ENCODE results near the gene ZNF471. TPM values are rescaled to one million over a fixed set of nuclear protein-coding genes. Genes with fewer than 3 reads are reported as not detected.
A peak's percentile ranks its signal among the peaks of the same experiment; 100 is the strongest.

The ZNF471 gene
- under 1 TPM; 0.23 to 0.40 (median 0.33) TPM for total RNA-seq

DNA sequence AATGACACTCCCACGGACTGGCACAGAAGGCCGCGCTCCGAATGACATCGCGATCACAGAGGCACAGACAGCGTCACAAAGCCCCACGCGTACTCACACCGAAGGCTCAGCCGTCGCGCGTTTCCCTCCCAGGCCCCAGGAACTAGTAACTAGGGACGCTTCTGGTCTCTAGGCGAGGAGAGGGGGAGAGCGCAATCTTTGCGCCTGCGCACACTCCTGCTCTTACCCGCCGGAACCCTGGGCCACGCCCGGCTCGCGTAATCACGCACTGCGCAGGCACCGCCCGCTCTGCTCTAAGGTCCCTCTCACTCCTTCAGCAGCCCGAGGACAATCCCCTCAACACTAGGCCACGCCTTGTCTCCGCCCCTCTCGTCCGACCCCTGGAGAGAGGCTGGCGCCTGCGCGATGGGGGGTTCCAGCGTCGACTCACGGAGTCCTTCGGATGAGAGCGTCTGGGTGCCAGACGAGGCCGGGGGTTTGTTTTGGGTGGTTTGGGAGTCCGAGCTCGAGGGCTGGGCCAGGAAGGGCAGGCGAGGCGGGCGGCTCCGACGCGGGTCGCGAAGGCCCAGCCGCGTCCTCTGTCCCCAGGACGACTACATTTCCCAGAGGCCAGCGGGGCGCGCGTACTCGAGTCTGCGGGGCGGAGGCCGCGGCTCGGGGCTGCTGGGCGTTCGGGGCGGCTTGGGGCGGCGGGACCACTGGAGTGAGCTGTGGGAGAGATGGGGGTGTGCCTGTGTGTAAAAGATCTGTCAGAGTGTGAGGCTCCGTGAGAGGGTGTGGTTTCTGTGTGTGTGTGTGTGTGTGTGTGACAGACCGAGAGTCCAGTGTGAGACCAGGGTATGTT lies at the start of gene ZNF471:
Gene ZNF471 (plus strand): TSS at position 410 of the 844 bp plus-strand sequence. CDS start 3,717 bp downstream, outside the sequence.
- H3K4me3 Mint-ChIP-seq = no peak within 1 kb of the TSS
- H3K4me1 Mint-ChIP-seq (ENCODE audit: low read depth) = peaks cover 8% of the 10 kb centered on the region

GRCh38 chr19:56474308-56474707 lies 33.3 kb upstream of the ZNF471 start:
- DNase-seq (no peak), ATAC-seq (no peak)
- no peak overlapping the region for H3K4me3 Mint-ChIP-seq
- H3K27me3 Mint-ChIP-seq (ENCODE audit: low read depth) = peaks cover 32% of the 10 kb centered on the region
- H3K9me3 Mint-ChIP-seq = peaks cover 58% of the 10 kb centered on the region
- peaks cover 11% of the 10 kb centered on the region for H3K36me3 Mint-ChIP-seq (ENCODE audit: insufficient read depth)
- H3K4me1 Mint-ChIP-seq (ENCODE audit: low read depth) = peaks cover 15% of the 10 kb centered on the region

More for the DNA sequence above, at the start of gene ZNF471:
- peaks cover 8% of the 10 kb centered on the region for H3K27me3 Mint-ChIP-seq (ENCODE audit: low read depth)
- H3K36me3 Mint-ChIP-seq (ENCODE audit: insufficient read depth) = peaks cover 3% of the 10 kb centered on the region
- DNase-seq = peak; percentile 79
- peak; percentile 99 to 100 for ATAC-seq
- peaks cover 17% of the 10 kb centered on the region for H3K9me3 Mint-ChIP-seq

- peaks cover 59% of the 10 kb centered on the region for H3K9me3 Mint-ChIP-seq
- H3K4me3 Mint-ChIP-seq = no peak overlapping the region
- DNase-seq = no peak
- ATAC-seq = no peak
- peaks cover 11% of the 10 kb centered on the region for H3K36me3 Mint-ChIP-seq (ENCODE audit: insufficient read depth)
- peaks cover 15% of the 10 kb centered on the region for H3K4me1 Mint-ChIP-seq (ENCODE audit: low read depth)
- peaks cover 33% of the 10 kb centered on the region for H3K27me3 Mint-ChIP-seq (ENCODE audit: low read depth)
These were observed 31.6 kb upstream of the ZNF471 start for GRCh38 chr19:56476093-56476492.

- H3K4me1 Mint-ChIP-seq (ENCODE audit: low read depth) = peaks cover 15% of the 10 kb centered on the region
- H3K4me3 Mint-ChIP-seq = peak within 1 kb of the TSS; percentile 85
- H3K27me3 Mint-ChIP-seq (ENCODE audit: low read depth) = peaks cover 33% of the 10 kb centered on the region
- H3K36me3 Mint-ChIP-seq (ENCODE audit: insufficient read depth) = peaks cover 11% of the 10 kb centered on the region
- DNase-seq (peak; percentile 23), ATAC-seq (peak; percentile 57 to 65)
- peaks cover 59% of the 10 kb centered on the region for H3K9me3 Mint-ChIP-seq
These were observed 30.8 kb upstream of the ZNF471 start, which contains the start of gene ZNF667 for GRCh38 chr19:56476651-56477428. Gene ZNF667, minus strand, starts transcription at chr19:56477345. Its CDS starts 14,975 bp downstream, at chr19:56462370.

DNA sequence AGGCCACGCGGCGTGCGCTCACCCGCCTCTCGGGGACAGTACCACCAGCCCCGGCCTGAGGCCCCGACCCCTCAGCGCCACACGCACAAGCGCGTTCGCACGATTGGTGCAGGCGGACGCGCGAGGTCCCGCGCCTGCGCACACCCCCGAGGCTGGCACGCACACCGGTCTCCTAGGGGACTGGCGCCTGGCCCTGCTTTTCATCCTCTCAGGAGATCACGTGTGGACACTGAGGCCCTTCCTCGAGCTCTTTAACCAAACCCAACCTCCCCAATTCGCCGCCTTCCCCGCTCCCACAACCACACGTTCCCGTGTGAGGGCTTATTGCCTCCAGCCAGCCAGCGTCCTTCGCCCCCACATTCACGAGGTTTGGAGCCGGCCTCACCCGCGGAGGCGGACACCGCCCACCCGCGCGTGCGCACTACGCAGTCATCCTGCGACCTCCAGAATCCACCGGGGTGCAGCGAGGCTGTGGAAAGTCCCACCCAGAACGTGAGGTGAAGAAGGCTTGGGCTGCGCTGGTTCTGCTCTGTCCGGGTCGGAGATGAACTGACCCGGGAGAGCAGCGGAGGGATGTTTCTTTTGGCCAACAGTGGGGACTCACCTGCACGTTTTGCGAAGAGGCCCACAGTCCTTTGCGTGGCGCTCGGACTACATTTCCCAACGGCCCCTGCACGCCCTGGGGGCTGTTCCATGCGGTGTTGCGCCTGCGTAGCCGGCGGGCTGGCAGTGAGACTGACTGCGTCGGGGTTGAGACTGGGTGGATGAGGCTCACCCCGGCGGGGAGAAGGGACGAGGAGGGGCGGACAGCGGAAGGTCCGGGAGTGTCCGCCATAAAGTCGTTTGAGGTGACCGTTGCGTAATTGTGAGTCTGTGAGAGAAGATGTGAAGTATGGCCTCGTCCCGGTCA lies 30.0 kb upstream of the ZNF471 start:
- DNase-seq (peak; percentile 49), ATAC-seq (peak; percentile 78 to 85)
- H3K4me3 Mint-ChIP-seq = peak overlapping the region; percentile 85
- peaks cover 11% of the 10 kb centered on the region for H3K36me3 Mint-ChIP-seq (ENCODE audit: insufficient read depth)
- peaks cover 15% of the 10 kb centered on the region for H3K4me1 Mint-ChIP-seq (ENCODE audit: low read depth)
- peaks cover 51% of the 10 kb centered on the region for H3K9me3 Mint-ChIP-seq
- peaks cover 33% of the 10 kb centered on the region for H3K27me3 Mint-ChIP-seq (ENCODE audit: low read depth)

GRCh38 chr19:56491399-56491798 lies 16.3 kb upstream of the ZNF471 start:
- Mint-ChIP-seq H3K4me3 (no peak overlapping the region), H3K9me3 (peaks cover 40% of the 10 kb centered on the region), H3K27me3 (ENCODE audit: low read depth) (no peaks in the 10 kb centered on the region), H3K36me3 (ENCODE audit: insufficient read depth) (peaks cover 1% of the 10 kb centered on the region), H3K4me1 (ENCODE audit: low read depth) (no peaks in the 10 kb centered on the region)
- no peak for DNase-seq
- ATAC-seq = no peak

GRCh38 chr19:56504581-56504980 lies 3.1 kb upstream of the ZNF471 start:
- no peak for ATAC-seq
- Mint-ChIP-seq H3K4me1 (ENCODE audit: low read depth) (peaks cover 8% of the 10 kb centered on the region), H3K36me3 (ENCODE audit: insufficient read depth) (peaks cover 6% of the 10 kb centered on the region), H3K27me3 (ENCODE audit: low read depth) (peaks cover 8% of the 10 kb centered on the region), H3K9me3 (peaks cover 40% of the 10 kb centered on the region), H3K4me3 (no peak overlapping the region)
- DNase-seq = no peak

- H3K27me3 Mint-ChIP-seq (ENCODE audit: low read depth) = peaks cover 6% of the 10 kb centered on the region
- H3K36me3 Mint-ChIP-seq (ENCODE audit: insufficient read depth) = peaks cover 6% of the 10 kb centered on the region
- peaks cover 8% of the 10 kb centered on the region for H3K4me1 Mint-ChIP-seq (ENCODE audit: low read depth)
- H3K9me3 Mint-ChIP-seq = peaks cover 17% of the 10 kb centered on the region
- ATAC-seq = no peak
- H3K4me3 Mint-ChIP-seq = no peak overlapping the region
- no peak for DNase-seq
These were observed 679 bp downstream of the ZNF471 start for GRCh38 chr19:56508290-56508778.

- ATAC-seq = no peak
- peaks cover 5% of the 10 kb centered on the region for H3K36me3 Mint-ChIP-seq (ENCODE audit: insufficient read depth)
- peaks cover 68% of the 10 kb centered on the region for H3K9me3 Mint-ChIP-seq
- H3K4me1 Mint-ChIP-seq (ENCODE audit: low read depth) = no peaks in the 10 kb centered on the region
- no peak overlapping the region for H3K4me3 Mint-ChIP-seq
- H3K27me3 Mint-ChIP-seq (ENCODE audit: low read depth) = no peaks in the 10 kb centered on the region
- no peak for DNase-seq
These were observed 17.7 kb downstream of the ZNF471 start for GRCh38 chr19:56525214-56525860.

- ATAC-seq (no peak), DNase-seq (no peak)
- H3K36me3 Mint-ChIP-seq (ENCODE audit: insufficient read depth) = peaks cover 21% of the 10 kb centered on the region
These were observed 29.8 kb downstream of the ZNF471 start for GRCh38 chr19:56537442-56537841.

DNA sequence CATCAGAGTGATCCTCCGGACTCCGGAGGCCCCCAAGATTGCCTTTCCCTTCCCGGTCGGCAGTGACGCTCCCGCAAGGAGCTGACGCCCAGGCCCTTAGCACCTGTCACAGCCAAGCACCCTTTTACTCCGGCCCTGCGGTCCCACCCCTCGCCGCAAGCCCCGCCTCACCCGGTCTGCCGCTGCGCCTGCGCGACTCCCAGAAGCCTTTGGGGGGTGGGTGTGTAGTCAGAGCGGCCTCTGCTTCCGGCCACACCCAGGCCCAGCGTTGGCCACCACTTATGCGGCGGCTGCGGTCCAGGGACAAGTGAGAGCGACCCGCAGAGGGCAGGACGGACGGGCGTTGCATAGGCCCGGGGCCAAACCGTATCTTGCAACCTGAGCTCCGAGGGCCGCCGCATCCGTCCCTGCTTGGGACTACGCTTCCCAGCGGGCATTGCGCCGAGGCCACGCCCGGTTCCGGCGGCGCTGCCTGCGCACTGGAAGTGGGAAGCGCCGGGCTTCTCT lies 30.7 kb downstream of the ZNF471 start:
- Mint-ChIP-seq H3K9me3 (peaks cover 38% of the 10 kb centered on the region), H3K36me3 (ENCODE audit: insufficient read depth) (peaks cover 25% of the 10 kb centered on the region), H3K27me3 (ENCODE audit: low read depth) (no peaks in the 10 kb centered on the region), H3K4me1 (ENCODE audit: low read depth) (peaks cover 18% of the 10 kb centered on the region), H3K4me3 (peak overlapping the region; percentile 88)
- DNase-seq (peak; percentile 82), ATAC-seq (peak; percentile 95 to 96)

More at GRCh38 chr19:56537442-56537841, 29.8 kb downstream of the ZNF471 start:
- peak overlapping the region; percentile 88 for H3K4me3 Mint-ChIP-seq
- peaks cover 18% of the 10 kb centered on the region for H3K4me1 Mint-ChIP-seq (ENCODE audit: low read depth)
- peaks cover 43% of the 10 kb centered on the region for H3K9me3 Mint-ChIP-seq
- H3K27me3 Mint-ChIP-seq (ENCODE audit: low read depth) = no peaks in the 10 kb centered on the region

- no peaks in the 10 kb centered on the region for H3K27me3 Mint-ChIP-seq (ENCODE audit: low read depth)
- peak within 1 kb of the TSS; percentile 88 for H3K4me3 Mint-ChIP-seq
- peaks cover 36% of the 10 kb centered on the region for H3K9me3 Mint-ChIP-seq
- ATAC-seq = peak; percentile 76 to 79
- H3K4me1 Mint-ChIP-seq (ENCODE audit: low read depth) = peaks cover 18% of the 10 kb centered on the region
- no peak for DNase-seq
- peaks cover 29% of the 10 kb centered on the region for H3K36me3 Mint-ChIP-seq (ENCODE audit: insufficient read depth)
These were observed 31.2 kb downstream of the ZNF471 start, which contains the start of gene ZFP28 for GRCh38 chr19:56538761-56539263. Gene ZFP28, plus strand, starts transcription at chr19:56538948. Its CDS starts 71 bp downstream, at chr19:56539019.

DNA sequence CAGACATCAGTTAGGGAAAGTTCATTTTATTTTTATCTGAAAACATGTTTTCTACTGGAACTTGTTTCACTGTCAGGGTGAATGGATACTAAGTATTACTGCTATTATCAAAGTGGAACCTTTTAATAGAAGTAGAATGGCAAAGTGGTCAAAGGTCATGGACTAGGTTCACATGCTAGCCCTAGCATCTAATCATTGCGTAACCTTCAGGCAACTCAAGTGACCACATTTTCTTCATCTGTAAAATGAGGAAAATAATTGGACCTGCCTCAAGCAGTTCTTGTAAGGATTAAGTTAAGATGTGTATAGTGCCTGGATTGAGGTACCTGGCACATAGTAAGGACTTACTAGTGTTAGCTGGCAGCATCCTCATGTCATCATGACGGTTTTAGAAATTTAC lies 36.1 kb downstream of the ZNF471 start:
- Mint-ChIP-seq H3K27me3 (ENCODE audit: low read depth) (no peaks in the 10 kb centered on the region), H3K9me3 (peaks cover 48% of the 10 kb centered on the region), H3K4me1 (ENCODE audit: low read depth) (peaks cover 9% of the 10 kb centered on the region), H3K36me3 (ENCODE audit: insufficient read depth) (peaks cover 47% of the 10 kb centered on the region), H3K4me3 (no peak overlapping the region)
- ATAC-seq (no peak), DNase-seq (no peak)

Measured in activated T-cell treated with anti-CD3 and anti-CD28 coated beads, Interleukin-2, amount 50 U/mL, for 4 hours (primary cell).